WTC11 (cell line): Measurements from ENCODE around the gene KRT8. TPM values are rescaled to one million over a fixed set of nuclear protein-coding genes. Genes with fewer than 3 reads are reported as not detected.
A peak's percentile ranks its signal among the peaks of the same experiment; 100 is the strongest.

Experiments used
- ATAC-seq: fragments of 200-7000 bp; cut with Tn5 transposase; 2 replicates; pipeline ENCODE4 v1.10.0; 2021; ENCODE audit warnings: mild to moderate bottlenecking, moderate library complexity
- CTCF ChIA-PET: fragments of 300-600 bp; sonication (Branson Sonifier 250); formaldehyde crosslinking; loops from one replicate; lab custom pipeline; 2021; ENCODE audit warnings: antibody characterized with exemption; lab: Charles Lee
- POLR2A ChIA-PET: fragments of 350-600 bp; sonication (Branson Sonifier 250); formaldehyde crosslinking; loops from one replicate; lab custom pipeline; 2021; ENCODE audit warnings: antibody characterized with exemption; lab: Charles Lee
- DNase-seq: peaks from one replicate; pipeline ENCODE4 v3.0.0; 2021; ENCODE audit warnings: low spot score
- H3K27ac Mint-ChIP-seq: 2 replicates; pipeline ENCODE4 v1.8.0; 2021; ENCODE audit warnings: mixed read lengths
- H3K27me3 Mint-ChIP-seq: 2 replicates; pipeline ENCODE4 v1.8.0; 2021; ENCODE audit warnings: low read depth, mild to moderate bottlenecking, moderate library complexity, mixed read lengths
- H3K36me3 Mint-ChIP-seq: 2 replicates; pipeline ENCODE4 v1.8.0; 2021; ENCODE audit warnings: mixed read lengths
- H3K4me1 Mint-ChIP-seq: 2 replicates; pipeline ENCODE4 v1.8.0; 2022; ENCODE audit warnings: mixed read lengths
- H3K4me3 Mint-ChIP-seq: 2 replicates; pipeline ENCODE4 v1.8.0; 2021; ENCODE audit warnings: mild to moderate bottlenecking, moderate library complexity, mixed read lengths
- H3K9me3 Mint-ChIP-seq: 2 replicates; pipeline ENCODE4 v1.8.0; 2021; ENCODE audit warnings: mixed read lengths
- ATF2 ChIP-seq: sonication (generic); formaldehyde crosslinking; IDR thresholded peaks from 2 replicates; pipeline ENCODE4 v1.8.1; 2022; ENCODE audit warnings: low read depth, missing genetic modification reagents, borderline replicate concordance
- E2F4 ChIP-seq: sonication (generic); formaldehyde crosslinking; IDR thresholded peaks from 2 replicates; pipeline ENCODE4 v1.8.1; 2022; ENCODE audit warnings: low read depth, mild to moderate bottlenecking, moderate library complexity, missing genetic modification reagents, borderline replicate concordance
- EMX1 ChIP-seq: fragments of 250-450 bp; sonication (Bioruptor Pico); IDR thresholded peaks from 2 replicates; pipeline ENCODE4 v1.8.0; 2021; ENCODE audit warnings: mild to moderate bottlenecking
- IRF1 ChIP-seq: sonication (generic); formaldehyde crosslinking; IDR thresholded peaks from 2 replicates; pipeline ENCODE4 v1.8.0; 2023; ENCODE audit warnings: missing genetic modification reagents
- NFYB ChIP-seq: sonication (generic); formaldehyde crosslinking; conservative IDR thresholded peaks from 2 replicates; pipeline ENCODE4 v1.8.0; 2022; ENCODE audit warnings: low read depth, missing genetic modification reagents
- NR1H2 ChIP-seq: sonication (generic); formaldehyde crosslinking; IDR thresholded peaks from 2 replicates; pipeline ENCODE4 v1.9.0; 2021; ENCODE audit warnings: mild to moderate bottlenecking, moderate library complexity, missing genetic modification reagents
- OVOL2 ChIP-seq: fragments of 250-450 bp; sonication (Bioruptor Pico); IDR thresholded peaks from 2 replicates; pipeline ENCODE4 v1.9.0; 2021; ENCODE audit warnings: mild to moderate bottlenecking, borderline replicate concordance
- SOX15 ChIP-seq: fragments of 250-450 bp; sonication (Bioruptor Pico); IDR thresholded peaks from 2 replicates; pipeline ENCODE4 v1.9.0; 2021; ENCODE audit warnings: mild to moderate bottlenecking
- USF1 ChIP-seq: sonication (generic); formaldehyde crosslinking; IDR thresholded peaks from 2 replicates; pipeline ENCODE4 v1.8.0; 2022; ENCODE audit warnings: mild to moderate bottlenecking, missing genetic modification reagents
- USF2 ChIP-seq: sonication (generic); formaldehyde crosslinking; IDR thresholded peaks from 2 replicates; pipeline ENCODE4 v1.8.1; 2023; ENCODE audit warnings: mild to moderate bottlenecking, missing genetic modification reagents, moderate library complexity
- ZBTB43 ChIP-seq: sonication (generic); formaldehyde crosslinking; IDR thresholded peaks from 2 replicates; pipeline ENCODE4 v1.8.1; 2023; ENCODE audit warnings: mild to moderate bottlenecking, missing genetic modification reagents
- ZNF281 ChIP-seq: sonication (generic); formaldehyde crosslinking; IDR thresholded peaks from 2 replicates; pipeline ENCODE4 v1.8.0; 2023; ENCODE audit warnings: mild to moderate bottlenecking, missing genetic modification reagents
- ZNF425 ChIP-seq: fragments of 250-450 bp; sonication (Bioruptor Pico); conservative IDR thresholded peaks from 2 replicates; pipeline ENCODE4 v1.9.0; 2021; ENCODE audit warnings: mild to moderate bottlenecking
- total RNA-seq: library from RNA; stranded (reverse); gene quantifications from 3 replicates; pipeline ENCODE4 v1.2.3, GENCODE V29; 2021

Gene KRT8
- total RNA-seq, 1 experiment from 2014 or later = 477 TPM

- TF ChIP-seq OVOL2 (CRISPR knock-in tag) = no peak
- no peak for TF ChIP-seq ZNF281 (CRISPR knock-in tag)
- no peak for TF ChIP-seq NFYB (CRISPR knock-in tag)
- TF ChIP-seq SOX15 (CRISPR knock-in tag) = no peak
- TF ChIP-seq NR1H2 (CRISPR knock-in tag) = no peak
These were observed 34.2 kb downstream of the KRT8 start (continued) for GRCh38 chr12:52870361-52871290.

- CTCF ChIA-PET = interaction anchor here (0.6 to 4.0 kb wide), 17 partner anchors 10 to 678 kb away, joined by 3 to 58 read pairs (median 5); no protein-coding TSS in a partner anchor
- TF ChIP-seq USF1 (CRISPR knock-in tag) = 0 out of 2 replicates have a peak, but pooled peaks have one; percentile 22
- TF ChIP-seq ZBTB43 (CRISPR knock-in tag) = no peak
- peak; percentile 33; the same call in 1 of the 2 replicates for TF ChIP-seq USF2 (CRISPR knock-in tag)
- H3K27ac Mint-ChIP-seq = no peak overlapping the region
- no peak overlapping the region for H3K4me3 Mint-ChIP-seq
- peaks cover 6% of the 10 kb centered on the region; the same call in 1 of the 2 replicates for H3K4me1 Mint-ChIP-seq
- H3K36me3 Mint-ChIP-seq = no peaks in the 10 kb centered on the region
- POLR2A ChIA-PET = interaction anchor here (0.6 kb wide), 1 partner anchor 583 kb away, joined by 4 read pairs; no protein-coding TSS in a partner anchor
- DNase-seq (no peak), ATAC-seq (peak; percentile 20)
- no peaks in the 10 kb centered on the region for H3K9me3 Mint-ChIP-seq
- H3K27me3 Mint-ChIP-seq = peaks cover 4% of the 10 kb centered on the region
These were observed 37.2 kb downstream of the KRT8 start for GRCh38 chr12:52867642-52868041.

- ATAC-seq = no peak
- ChIA-PET POLR2A (interaction anchor here (0.6 kb wide), 1 partner anchor 582 kb away, joined by 4 read pairs; no protein-coding TSS in a partner anchor), CTCF (interaction anchor here (0.6 to 4.0 kb wide), 17 partner anchors 11 to 589 kb away, joined by 3 to 58 read pairs (median 5); no protein-coding TSS in a partner anchor)
- Mint-ChIP-seq H3K27me3 (no peaks in the 10 kb centered on the region), H3K4me1 (peaks cover 6% of the 10 kb centered on the region; the same call in 1 of the 2 replicates), H3K36me3 (no peaks in the 10 kb centered on the region), H3K9me3 (no peaks in the 10 kb centered on the region), H3K27ac (no peak overlapping the region), H3K4me3 (no peak overlapping the region)
- DNase-seq = no peak
- TF ChIP-seq E2F4 (CRISPR knock-in tag) = no peak
- no peak for TF ChIP-seq IRF1 (CRISPR knock-in tag)
- no peak for TF ChIP-seq ATF2
- TF ChIP-seq EMX1 (CRISPR knock-in tag) = no peak
- no peak for TF ChIP-seq ZNF425 (CRISPR knock-in tag)
These were observed 37.7 kb downstream of the KRT8 start for GRCh38 chr12:52867152-52867551.
